GM12878 (cell line): Measurements from ENCODE around the gene SLC4A1. TPM values are rescaled to one million over a fixed set of nuclear protein-coding genes. Genes with fewer than 3 reads are reported as not detected.
A peak's percentile ranks its signal among the peaks of the same experiment; 100 is the strongest.

Experiments
- ATAC-seq: fragments of 200-7000 bp; cut with Tn5 transposase; 3 replicates; pipeline ENCODE4 v1.9.1; 2020; ENCODE audit warnings: mild to moderate bottlenecking, moderate library complexity
- BruUV-seq: library from RNA; stranded (reverse); fragments of 400-500 nt; replicated peaks from 2 replicates; lab custom pipeline; 2021; lab: Mats Ljungman, UMichigan
- CTCF ChIA-PET: fragments of 300-600 bp; sonication (Branson Sonifier 250); formaldehyde crosslinking; extraction: SDS; loops from one replicate; lab custom pipeline; 2021; ENCODE audit warnings: inconsistent platforms; lab: Yijun Ruan, JAX
- POLR2A ChIA-PET: fragments of 350-600 bp; formaldehyde crosslinking; extraction: SDS; loops from one replicate; lab custom pipeline; 2021; ENCODE audit warnings: inconsistent platforms; lab: Charles Lee
- RAD21 ChIA-PET: fragments of 300-600 bp; sonication (Branson Sonifier 250); formaldehyde crosslinking; loops from one replicate; lab custom pipeline; 2023; ENCODE audit warnings: antibody characterized with exemption; ENCODE audit not compliant: unreplicated experiment; lab: Charles Lee
- SMC1A ChIA-PET: fragments of 300-600 bp; sonication (Branson Sonifier 250); formaldehyde crosslinking; loops from one replicate; lab custom pipeline; 2023; ENCODE audit not compliant: unreplicated experiment, uncharacterized antibody; lab: Charles Lee
- DNase-seq: peaks from one replicate; pipeline ENCODE4 v3.0.0-alpha.2; 2011; ENCODE audit warnings: low read depth, low spot score
- FAIRE-seq: peaks from 3 replicates; lab custom pipeline; 2011; peaks lifted over from hg19 to GRCh38; lab: Jason Lieb, UNC
- H2AFZ ChIP-seq: 2 replicates; pipeline ENCODE4 v1.6.0; 2011; ENCODE audit warnings: low read depth, low read length, control low read depth; ENCODE audit not compliant: control insufficient read depth
- H3K27ac ChIP-seq: 2 replicates; pipeline ENCODE4 v1.5.1; 2011; ENCODE audit warnings: control low read depth; ENCODE audit not compliant: control insufficient read depth, insufficient read depth
- H3K27me3 ChIP-seq, 2 experiments: replicated peaks in 1 of 2; 2 replicates each; pipeline versions ENCODE4 v1.6.0 to v1.6.1; 2011; ENCODE audit warnings: low read length in 1 of 2; ENCODE audit not compliant: control insufficient read depth in 2 of 2, insufficient read depth in 2 of 2
- H3K36me3 ChIP-seq, 2 experiments: 2 replicates each; pipeline ENCODE4 v1.5.1; 2011; ENCODE audit warnings: low read length in 1 of 2; ENCODE audit not compliant: control insufficient read depth in 2 of 2, insufficient read depth in 2 of 2
- H3K4me1 ChIP-seq: 2 replicates; pipeline ENCODE4 v1.6.1; 2011; ENCODE audit warnings: mild to moderate bottlenecking, low read length, moderate library complexity, mixed read lengths; ENCODE audit not compliant: control insufficient read depth, insufficient read depth
- H3K4me2 ChIP-seq: 2 replicates; pipeline ENCODE4 v1.6.0; 2011; ENCODE audit warnings: control low read depth; ENCODE audit not compliant: control insufficient read depth, insufficient read depth
- H3K4me3 ChIP-seq: fragments of 200-600 bp; sonication (generic); 2 replicates; pipeline ENCODE4 v1.5.1; 2016
- H3K79me2 ChIP-seq: 2 replicates; pipeline ENCODE4 v1.6.0; 2011; ENCODE audit warnings: low read length; ENCODE audit not compliant: control insufficient read depth, insufficient read depth
- H3K9ac ChIP-seq: 2 replicates; pipeline ENCODE4 v1.8.0; 2011; ENCODE audit warnings: low read length, control low read depth, mixed read lengths; ENCODE audit not compliant: control insufficient read depth, insufficient read depth
- H3K9me3 ChIP-seq: replicated peaks from 3 replicates; pipeline ENCODE4 v1.5.1; 2011; ENCODE audit warnings: mild to moderate bottlenecking, low read length; ENCODE audit not compliant: control insufficient read depth, insufficient read depth
- H4K20me1 ChIP-seq: 2 replicates; pipeline ENCODE4 v1.6.0; 2011; ENCODE audit not compliant: control insufficient read depth, insufficient read depth
- CBX5 ChIP-seq: sonication (generic); IDR thresholded peaks from 2 replicates; pipeline ENCODE4 v1.6.1; 2016; ENCODE audit warnings: low read depth, moderate library complexity, mild to moderate bottlenecking, inconsistent platforms
- CEBPB ChIP-seq, 2 experiments: fragments of 150-350 bp in 1 of 2; IDR thresholded peaks; 2 replicates each; pipeline ENCODE4 v1.6.1; 2012 to 2014; ENCODE audit warnings: low read depth in 2 of 2, low read length in 2 of 2, borderline replicate concordance in 1 of 2, inconsistent platforms in 1 of 2
- GATAD2B ChIP-seq: fragments of 450-650 bp; conservative IDR thresholded peaks from 2 replicates; pipeline ENCODE4 v1.6.1; 2017; ENCODE audit warnings: low read depth, mild to moderate bottlenecking, moderate library complexity
- MXI1 ChIP-seq: fragments of 150-350 bp; IDR thresholded peaks from 2 replicates; pipeline ENCODE4 v1.6.1; 2011; ENCODE audit warnings: low read depth, mild to moderate bottlenecking, inconsistent platforms, low read length, improper control_type of control experiment
- MYC ChIP-seq: IDR thresholded peaks from 2 replicates; pipeline ENCODE4 v1.6.1; 2011; ENCODE audit warnings: mild to moderate bottlenecking, low read length, moderate library complexity, inconsistent platforms; ENCODE audit not compliant: insufficient read depth, insufficient replicate concordance, insufficient read length, severe bottlenecking
- NFIC ChIP-seq: IDR thresholded peaks from 2 replicates; pipeline ENCODE4 v1.6.1; 2012; ENCODE audit warnings: low read depth, mild to moderate bottlenecking, inconsistent platforms, low read length, moderate library complexity
- NKRF ChIP-seq: fragments of 450-650 bp; conservative IDR thresholded peaks from 2 replicates; pipeline ENCODE4 v1.6.1; 2017; ENCODE audit warnings: mild to moderate bottlenecking, moderate library complexity
- POU2F2 ChIP-seq: IDR thresholded peaks from 3 replicates; pipeline ENCODE4 v1.6.1; 2011; ENCODE audit warnings: low read depth, mild to moderate bottlenecking, low read length, borderline replicate concordance
- RAD21 ChIP-seq: IDR thresholded peaks from 2 replicates; pipeline ENCODE4 v1.6.1; 2011; ENCODE audit warnings: mild to moderate bottlenecking, low read depth, low read length, moderate library complexity; ENCODE audit not compliant: insufficient read depth
- RELA ChIP-seq: fragments of 450-650 bp; IDR thresholded peaks from 2 replicates; pipeline ENCODE4 v1.8.0; 2014; ENCODE audit warnings: borderline replicate concordance; ENCODE audit not compliant: partially characterized antibody
- RUNX3 ChIP-seq: IDR thresholded peaks from 2 replicates; pipeline ENCODE4 v1.6.1; 2012; ENCODE audit warnings: low read length, inconsistent platforms
- SMC3 ChIP-seq: IDR thresholded peaks from 2 replicates; pipeline ENCODE4 v1.6.1; 2011; ENCODE audit warnings: low read length, improper control_type of control experiment, borderline replicate concordance
- YY1 ChIP-seq: IDR thresholded peaks from 2 replicates; pipeline ENCODE4 v1.6.1; 2011; ENCODE audit warnings: low read depth, mild to moderate bottlenecking, low read length
- ZNF384 ChIP-seq: IDR thresholded peaks from 2 replicates; pipeline ENCODE4 v1.6.1; 2012; ENCODE audit warnings: low read depth, mild to moderate bottlenecking, low read length, improper control_type of control experiment, borderline replicate concordance
- ZZZ3 ChIP-seq: IDR thresholded peaks from 2 replicates; pipeline ENCODE4 v1.6.1; 2011; ENCODE audit warnings: low read depth; ENCODE audit not compliant: control insufficient read depth, insufficient read length
- WGBS: methylation state at CpG from one replicate; pipeline ENCODE4 v1.1.6; 2016; ENCODE audit warnings: low lambda C conversion rate; ENCODE audit not compliant: insufficient replicate concordance, insufficient coverage; ENCODE audit errors: missing lambda C conversion rate; 5-methylcytosine and 5-hydroxymethylcytosine counted together
- in situ Hi-C: fragments of 300-500 bp; cut with MboI; formaldehyde crosslinking; loops from 9 replicates; pipeline ENCODE4 v1.14.3; 2018; ENCODE audit warnings: mixed read lengths
- intact Hi-C: fragments of 100-400 bp; cut with micrococcal nuclease; formaldehyde crosslinking; loops from one replicate; pipeline ENCODE4 v1.14.2; 2022; ENCODE audit not compliant: unreplicated experiment
- polyA plus RNA-seq, 11 experiments: library from polyadenylated mRNA; depleted of rRNA in 4 of 11; unstranded in 6 of 11; stranded (reverse) in 5 of 11; fragments of >200 nt; fragmentation: Nextera tagmentation in 4 of 11; fragmentation: Illumina TruSeq in 1 of 11; extraction: Ambion mirVana in 4 of 11; extraction: Trizol in 1 of 11; gene quantifications; 1 replicate in 1 of 11; 2 replicates in 10 of 11; pipeline versions ENCODE4 v1.2.1 to v1.2.3, GENCODE V29; 2011 to 2016; ENCODE audit warnings: inconsistent platforms in 2 of 11, missing spikeins in 2 of 11, low read depth in 1 of 11
- total RNA-seq, 4 experiments: library from RNA; depleted of rRNA in 3 of 4; stranded (reverse); fragments of >200 nt in 3 of 4; fragmentation: Illumina TruSeq in 1 of 4; extraction: Trizol in 1 of 4; gene quantifications; 2 replicates each; pipeline versions ENCODE4 v1.2.1 to v1.2.3, GENCODE V29; 2013 to 2021
- TF ChIP-seq, protein P1 (sequence below): IDR thresholded peaks from 2 replicates; pipeline ENCODE4 v1.6.1; 2012; ENCODE audit warnings: low read depth, low read length, improper control_type of control experiment
- TF ChIP-seq, protein P2 (sequence below), 3 experiments: IDR thresholded peaks in 2 of 3; conservative IDR thresholded peaks in 1 of 3; 2 replicates each; pipeline ENCODE4 v1.5.1; 2011; ENCODE audit warnings: low read depth in 3 of 3, low read length in 3 of 3, mild to moderate bottlenecking in 3 of 3, control low read depth in 2 of 3, moderate library complexity in 2 of 3, inconsistent platforms in 1 of 3, mixed read lengths in 1 of 3; ENCODE audit not compliant: control insufficient read depth in 2 of 3, insufficient read depth in 1 of 3; ENCODE audit errors: extremely low read depth in 1 of 3

SLC4A1 gene
- total and polyA plus RNA-seq, 10 of the 15 experiments (the other 5 are each of a cell fraction or from before 2014, with no cell fraction given) = 0.03 TPM; not detected in 9

DNA sequence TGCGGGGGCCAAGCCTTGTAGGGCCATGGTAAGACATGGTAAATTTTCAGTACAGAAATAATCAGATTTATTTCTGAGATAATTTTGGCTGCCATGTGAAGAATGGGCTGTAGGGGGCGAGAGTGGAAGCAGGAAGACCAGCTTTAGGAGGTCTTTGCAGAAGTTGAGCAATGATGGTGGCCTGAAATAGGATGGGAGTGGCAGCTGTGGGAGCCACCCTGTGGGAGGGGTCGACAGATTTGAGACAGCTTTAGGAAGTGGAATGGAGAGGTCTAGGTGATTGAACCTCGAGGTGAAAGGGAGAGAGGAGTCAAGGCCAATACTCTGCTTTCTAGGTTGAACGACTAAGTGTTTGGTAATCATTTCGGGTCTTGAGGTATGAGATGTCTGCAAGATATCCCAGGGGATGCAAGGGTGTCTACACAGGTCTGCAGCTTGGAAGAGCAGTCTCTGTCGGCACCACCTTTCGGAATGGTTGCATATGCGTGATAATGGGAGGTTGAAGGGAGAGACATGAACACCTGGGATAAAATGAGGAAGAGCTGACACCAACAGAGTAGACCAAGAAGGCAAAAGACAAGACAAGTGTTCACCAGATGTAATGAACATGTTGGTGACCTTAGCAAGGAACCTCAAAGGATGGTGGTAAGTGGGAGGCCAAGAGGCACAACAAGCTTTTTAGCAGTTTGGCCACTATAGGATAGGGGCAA is 64.0 kb downstream of the SLC4A1 start:
- RAD21 ChIA-PET = interaction anchor here (1.1 to 2.2 kb wide), 6 partner anchors 13 to 260 kb away, joined by 5 to 6 read pairs (median 6); partner anchors contain the start of gene UBTF
- H3K4me1 ChIP-seq = peaks cover 8% of the 10 kb centered on the region
- BruUV-seq = no TSS peak
- 40% methylated on average over 9 of the region's 9 CpGs for WGBS
- intact Hi-C loops (loop anchor here (5.0 kb wide), 1 partner anchor 143 kb away; the partner anchor contains the start of gene GRN), in situ Hi-C loops (loop anchor here (5.0 to 25.0 kb wide), 2 partner anchors 123 to 308 kb away; partner anchors contain the start of gene GPATCH8)
- H3K9me3 ChIP-seq = no peaks in the 10 kb centered on the region
- DNase-seq = no peak
- CTCF ChIA-PET = interaction anchor here (0.6 to 5.6 kb wide), 27 partner anchors 9 to 320 kb away, joined by 3 to 43 read pairs (median 4); partner anchors contain the start of genes GRN and RUNDC3A
- POLR2A ChIA-PET = interaction anchor here (0.5 to 4.9 kb wide), 4 partner anchors 14 to 43 kb away, joined by 5 to 30 read pairs (median 10); partner anchors contain the start of gene TMUB2
- peaks cover 11 to 15% of the 10 kb centered on the region in 2 experiments; a peak in 3 of 4 replicates for H3K36me3 ChIP-seq
- H4K20me1 ChIP-seq = no peaks in the 10 kb centered on the region
- H3K79me2 ChIP-seq = peaks cover 12% of the 10 kb centered on the region
- SMC1A ChIA-PET = interaction anchor here (0.9 to 2.0 kb wide), 10 partner anchors 17 to 144 kb away, joined by 3 to 15 read pairs (median 4); partner anchors contain the start of genes GRN, SLC25A39 and TMUB2
- no peak overlapping the region for H3K27ac ChIP-seq
- H3K9ac ChIP-seq = no peak overlapping the region; the same call in 1 of the 2 replicates
- no peak overlapping the region for H3K4me3 ChIP-seq
- H2AFZ ChIP-seq = no peak overlapping the region
- FAIRE-seq = peak; percentile 35
- H3K4me2 ChIP-seq = no peak overlapping the region
- H3K27me3 ChIP-seq = no peaks in the 10 kb centered on the region
- peak; percentile 10 for ATAC-seq
- no peak for TF ChIP-seq MYC
- peak; percentile 58 for TF ChIP-seq RAD21
- TF ChIP-seq, protein P1, sequence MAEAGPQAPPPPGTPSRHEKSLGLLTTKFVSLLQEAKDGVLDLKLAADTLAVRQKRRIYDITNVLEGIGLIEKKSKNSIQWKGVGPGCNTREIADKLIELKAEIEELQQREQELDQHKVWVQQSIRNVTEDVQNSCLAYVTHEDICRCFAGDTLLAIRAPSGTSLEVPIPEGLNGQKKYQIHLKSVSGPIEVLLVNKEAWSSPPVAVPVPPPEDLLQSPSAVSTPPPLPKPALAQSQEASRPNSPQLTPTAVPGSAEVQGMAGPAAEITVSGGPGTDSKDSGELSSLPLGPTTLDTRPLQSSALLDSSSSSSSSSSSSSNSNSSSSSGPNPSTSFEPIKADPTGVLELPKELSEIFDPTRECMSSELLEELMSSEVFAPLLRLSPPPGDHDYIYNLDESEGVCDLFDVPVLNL = no peak
- no peak for TF ChIP-seq ZNF384
- no peak for TF ChIP-seq NKRF
- no peak for TF ChIP-seq POU2F2
- TF ChIP-seq NFIC = no peak
- TF ChIP-seq YY1 = peak; percentile 78
- no peak for TF ChIP-seq MXI1
- TF ChIP-seq CEBPB (IDR thresholded peaks at IDR 0.05; ENCODE audit: borderline replicate concordance in 1 of 2, low read depth in 2 of 2, low read length in 2 of 2) = peak in 1 of 2 experiments; percentile 62; a peak in 1 of 4 replicates
- no peak for TF ChIP-seq ZZZ3
- 0 out of 2 replicates have a peak, but pooled peaks have one; percentile 6 for TF ChIP-seq RUNX3
- no peak for TF ChIP-seq CBX5
- TF ChIP-seq RELA = no peak
- no peak for TF ChIP-seq GATAD2B
- peak; percentile 44 for TF ChIP-seq SMC3
- TF ChIP-seq, protein P2, sequence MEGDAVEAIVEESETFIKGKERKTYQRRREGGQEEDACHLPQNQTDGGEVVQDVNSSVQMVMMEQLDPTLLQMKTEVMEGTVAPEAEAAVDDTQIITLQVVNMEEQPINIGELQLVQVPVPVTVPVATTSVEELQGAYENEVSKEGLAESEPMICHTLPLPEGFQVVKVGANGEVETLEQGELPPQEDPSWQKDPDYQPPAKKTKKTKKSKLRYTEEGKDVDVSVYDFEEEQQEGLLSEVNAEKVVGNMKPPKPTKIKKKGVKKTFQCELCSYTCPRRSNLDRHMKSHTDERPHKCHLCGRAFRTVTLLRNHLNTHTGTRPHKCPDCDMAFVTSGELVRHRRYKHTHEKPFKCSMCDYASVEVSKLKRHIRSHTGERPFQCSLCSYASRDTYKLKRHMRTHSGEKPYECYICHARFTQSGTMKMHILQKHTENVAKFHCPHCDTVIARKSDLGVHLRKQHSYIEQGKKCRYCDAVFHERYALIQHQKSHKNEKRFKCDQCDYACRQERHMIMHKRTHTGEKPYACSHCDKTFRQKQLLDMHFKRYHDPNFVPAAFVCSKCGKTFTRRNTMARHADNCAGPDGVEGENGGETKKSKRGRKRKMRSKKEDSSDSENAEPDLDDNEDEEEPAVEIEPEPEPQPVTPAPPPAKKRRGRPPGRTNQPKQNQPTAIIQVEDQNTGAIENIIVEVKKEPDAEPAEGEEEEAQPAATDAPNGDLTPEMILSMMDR (IDR thresholded peaks at IDR 0.05 in 2 of 3, conservative IDR thresholded peaks at IDR 0.05 in 1 of 3; ENCODE audit: control insufficient read depth in 2 of 3, extremely low read depth in 1 of 3, insufficient read depth in 1 of 3, low read depth in 3 of 3, low read length in 3 of 3) = peak; percentile 52 to 81 (median 76)
